GM21515 (cell line): ENCODE results near the gene CHST3.
"Not testable (repeated sequence)": the region's sequence is repeated elsewhere in the genome, so short reads cannot be mapped to it uniquely, and the experiment has no call there.

Experiments used
- ATAC-seq: cut with Tn5 transposase; IDR thresholded peaks from one replicate; pipeline ENCODE4 v1.9.1; 2021; ENCODE audit not compliant: unreplicated experiment

The CHST3 gene

GRCh38 chr10:72026278-72027111 lies 62.3 kb downstream of the CHST3 start:
- ATAC-seq, result no peak

DNA sequence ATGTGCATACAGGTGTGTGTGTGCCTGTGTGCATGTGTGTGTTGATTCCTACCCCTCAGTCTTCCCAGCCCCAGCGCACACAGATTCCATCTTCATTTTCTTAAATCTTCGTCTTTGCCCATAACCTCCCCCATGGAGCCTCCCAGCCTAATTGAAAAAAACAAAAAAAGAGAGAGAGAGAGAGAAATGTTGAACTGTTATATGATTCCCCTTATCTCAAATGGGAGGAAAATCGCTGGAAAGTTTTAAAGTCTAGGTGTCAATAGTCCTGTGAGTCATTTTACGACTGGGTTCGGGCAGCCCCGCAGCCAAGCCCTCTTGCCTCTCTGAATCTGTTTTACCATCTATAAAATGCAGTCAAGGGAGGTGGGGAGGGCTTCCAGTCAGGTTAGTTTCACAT lies 63.3 kb downstream of the CHST3 start:
- ATAC-seq, result no peak

- no peak for ATAC-seq
These were observed 65.2 kb downstream of the CHST3 start for GRCh38 chr10:72029414-72029813.

DNA sequence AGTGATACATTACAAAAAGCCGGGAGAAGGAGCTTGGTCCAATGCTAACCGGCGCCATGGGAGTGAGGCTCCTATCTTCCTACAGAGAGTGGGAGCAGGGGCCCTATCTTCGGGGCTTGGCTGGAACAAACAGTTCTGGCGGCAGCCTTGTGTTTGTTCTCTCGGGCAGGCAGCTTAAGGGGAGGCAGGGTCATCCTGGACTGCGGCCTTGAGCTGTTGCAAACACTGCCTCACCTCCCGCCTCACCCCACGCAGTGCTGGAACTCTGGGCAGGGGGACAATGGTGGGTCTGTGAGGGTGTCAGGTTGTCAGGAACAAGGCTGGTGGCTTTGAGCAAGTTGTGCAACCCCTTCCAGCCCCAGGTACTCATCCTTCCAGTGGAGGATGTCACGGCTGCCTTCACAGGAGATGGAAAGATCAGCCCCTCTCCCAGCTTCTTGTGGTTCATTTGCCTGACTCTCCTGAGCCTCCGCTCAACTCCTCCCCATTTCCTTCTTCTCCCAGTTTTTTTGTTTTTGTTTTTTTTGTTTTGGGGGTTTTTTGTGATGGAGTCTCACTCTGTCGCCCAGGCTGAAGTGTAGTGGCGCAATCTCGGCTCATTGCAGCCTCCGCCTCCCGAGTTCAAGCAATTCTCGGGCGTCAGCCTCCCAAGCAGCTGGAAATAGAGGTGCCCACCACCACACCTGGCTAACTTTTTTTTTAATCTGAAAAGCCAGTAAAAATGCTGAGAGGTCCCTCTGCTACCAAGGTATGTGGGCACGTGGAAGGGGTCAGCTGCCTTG lies 66.8 kb downstream of the CHST3 start:
- ATAC-seq, result no peak

DNA sequence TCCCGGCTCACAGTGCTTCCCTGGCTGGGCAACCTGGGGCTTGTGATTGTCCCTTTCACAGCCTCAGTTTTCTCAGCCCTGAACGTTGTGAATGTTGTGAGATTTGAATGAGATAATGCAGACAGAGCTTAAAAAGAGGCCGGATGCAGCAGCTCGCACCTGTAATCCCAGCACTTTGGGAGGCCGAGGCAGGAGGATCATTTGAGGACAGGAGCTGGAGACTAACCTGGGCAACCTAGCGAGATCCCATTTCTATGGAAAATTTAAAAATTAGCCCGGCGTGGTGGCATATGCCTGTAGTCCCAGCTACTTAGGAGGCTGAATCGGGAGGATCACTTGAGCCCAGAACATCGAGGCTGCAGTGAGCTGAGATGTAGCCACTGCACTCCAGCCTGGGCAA lies 67.5 kb downstream of the CHST3 start:
- ATAC-seq, result no peak

- not testable (repeated sequence) for ATAC-seq
These were observed 68.4 kb downstream of the CHST3 start for GRCh38 chr10:72032409-72033162.

DNA sequence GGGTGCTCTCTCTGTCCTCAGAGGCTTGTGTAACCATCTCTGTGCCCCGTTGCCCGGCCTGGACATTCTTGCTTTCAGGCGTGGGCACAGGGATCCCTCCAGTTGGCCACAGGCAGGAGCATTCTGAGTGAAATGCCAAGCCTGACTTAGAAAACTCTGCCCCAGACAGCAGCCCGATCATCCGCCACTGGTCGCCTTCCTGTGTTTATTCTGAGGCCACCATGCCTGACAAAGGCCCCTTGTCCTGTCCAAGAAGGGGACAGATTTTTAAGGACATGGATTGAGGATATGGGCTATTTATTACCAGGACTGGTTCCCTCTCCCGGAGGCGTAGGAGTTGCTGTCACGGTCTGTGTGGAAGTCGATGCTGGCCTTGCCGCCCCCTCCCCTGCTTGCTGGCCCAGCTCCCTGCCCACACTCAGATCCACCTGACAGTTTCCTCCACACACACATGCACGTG lies 69.9 kb downstream of the CHST3 start:
- ATAC-seq, result no peak

- ATAC-seq, result no peak
These were observed 70.6 kb downstream of the CHST3 start for GRCh38 chr10:72034761-72035160.

- ATAC-seq, result no peak
These were observed 71.2 kb downstream of the CHST3 start for GRCh38 chr10:72035252-72035887.

GRCh38 chr10:72037266-72037665 lies 73.1 kb downstream of the CHST3 start:
- ATAC-seq, result no peak

- no peak for ATAC-seq
These were observed 73.6 kb downstream of the CHST3 start for GRCh38 chr10:72037811-72038210.

- ATAC-seq, result no peak
These were observed 74.3 kb downstream of the CHST3 start for GRCh38 chr10:72038458-72039001.

- ATAC-seq, result no peak
These were observed 75.2 kb downstream of the CHST3 start for GRCh38 chr10:72039377-72039776.

- no peak for ATAC-seq
These were observed 77.3 kb downstream of the CHST3 start for GRCh38 chr10:72041491-72041890.

DNA sequence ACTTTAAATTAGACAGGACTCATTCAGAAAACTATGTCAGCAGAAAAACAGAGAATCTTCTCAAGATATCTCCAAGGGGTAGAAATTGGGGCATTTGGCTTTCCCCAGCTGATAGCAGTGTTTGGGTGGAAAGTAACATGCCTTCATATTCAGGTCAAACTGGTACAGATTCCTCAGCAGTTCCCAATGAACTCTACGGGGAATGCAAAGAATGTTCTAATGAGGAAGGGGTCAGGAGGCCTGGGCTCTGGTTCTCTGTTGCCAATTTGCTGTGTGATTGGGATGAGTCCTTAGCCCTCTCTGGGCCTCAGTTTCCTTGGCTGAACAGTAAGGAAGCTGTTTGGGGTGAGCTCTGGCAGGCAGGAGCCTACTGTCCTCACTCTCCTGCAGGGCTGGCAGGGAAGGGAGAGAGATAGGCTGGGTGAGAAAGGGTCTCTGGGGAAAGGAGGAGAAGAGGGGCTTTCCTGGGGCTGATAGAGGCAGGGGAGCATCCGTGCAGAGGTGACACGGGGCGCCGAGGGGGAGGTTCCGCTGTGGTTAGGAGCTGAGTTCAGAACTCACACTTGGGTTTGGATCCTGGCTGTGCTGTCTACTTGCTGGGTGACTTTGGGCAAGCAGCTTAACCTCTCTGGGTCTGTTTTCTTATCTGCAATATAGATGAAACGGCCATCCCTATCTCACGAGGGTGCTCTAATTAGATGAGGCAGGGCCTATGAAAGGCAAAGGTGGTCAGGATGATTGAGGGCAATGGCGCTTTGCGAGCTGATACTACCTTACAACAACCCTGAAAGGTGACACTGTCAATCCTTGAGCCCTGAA lies 79.0 kb downstream of the CHST3 start:
- no peak for ATAC-seq

GRCh38 chr10:72044417-72045041 lies 80.3 kb downstream of the CHST3 start:
- ATAC-seq, result no peak

DNA sequence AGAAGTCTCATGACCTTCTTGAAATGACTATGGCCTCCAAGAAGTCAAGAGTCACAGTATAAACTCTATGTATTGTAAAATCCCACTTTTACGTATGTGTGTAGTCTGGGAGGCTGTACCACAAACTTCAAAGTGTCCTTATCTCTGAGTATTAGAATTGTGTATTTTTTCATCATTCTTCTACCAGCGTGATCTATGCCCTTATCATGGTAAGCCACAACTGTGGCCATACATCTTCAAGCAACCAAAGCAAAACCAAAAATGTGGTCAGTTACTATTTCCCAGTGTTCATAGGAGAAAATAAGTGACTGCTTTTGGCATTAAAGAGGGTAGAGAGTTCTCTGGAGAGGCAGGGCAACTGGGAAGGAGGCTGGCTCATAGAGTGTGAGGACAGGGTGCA lies 81.4 kb downstream of the CHST3 start:
- ATAC-seq, result no peak

DNA sequence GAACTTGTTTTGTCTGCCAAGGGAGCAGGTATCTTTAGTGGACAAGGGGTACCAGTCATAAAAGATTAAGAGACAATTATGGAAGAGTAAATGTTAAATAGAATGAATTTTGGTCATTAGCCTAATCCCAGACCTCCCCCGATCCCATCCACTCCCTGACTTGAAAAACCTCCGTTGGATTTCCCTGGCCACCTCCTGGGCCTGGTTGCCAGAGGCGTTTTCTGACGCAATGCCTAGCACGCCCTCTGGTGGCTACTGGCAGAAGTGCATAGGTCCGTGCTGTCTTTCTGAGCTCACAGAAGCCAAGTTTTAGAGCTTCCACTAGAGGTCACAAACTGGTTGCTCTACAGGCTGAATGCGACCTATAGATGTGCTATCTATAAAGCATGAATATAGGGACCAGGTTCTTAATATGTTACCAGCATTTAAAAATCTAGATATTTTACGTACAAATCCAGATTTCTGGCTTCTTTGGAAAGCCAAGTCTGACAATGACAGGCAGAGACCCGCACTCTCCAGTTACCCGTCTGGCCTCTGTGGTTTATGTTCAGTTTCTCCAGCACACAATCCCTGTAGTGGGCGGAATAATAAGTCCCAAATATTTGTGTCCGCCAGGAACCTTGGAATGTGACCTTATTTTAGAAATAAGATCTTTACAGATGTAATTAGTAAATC lies 84.4 kb downstream of the CHST3 start:
- no peak for ATAC-seq

DNA sequence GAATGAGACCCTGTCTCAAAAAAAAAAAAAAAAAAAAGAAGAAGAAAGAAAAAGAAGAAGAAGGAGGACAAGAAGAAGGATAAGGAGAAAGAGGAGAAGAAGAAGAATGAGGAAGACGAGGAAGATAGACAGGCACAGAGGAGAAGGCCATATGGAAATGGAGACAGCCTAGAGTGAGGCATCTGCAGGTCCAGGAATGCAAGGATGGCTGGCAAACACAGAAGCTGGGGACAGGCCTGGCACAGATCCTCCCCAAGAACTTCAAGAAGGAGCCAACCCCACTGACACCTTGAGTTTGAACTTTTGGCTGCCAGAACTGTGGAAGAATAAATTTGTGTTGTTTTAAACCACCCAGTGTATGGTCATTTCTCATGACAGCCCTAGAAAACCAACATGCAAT lies 85.3 kb downstream of the CHST3 start:
- no peak for ATAC-seq
